ENCODE results near the gene BRPF1.

- TF ChIP-seq SIN3A (IDR thresholded peaks at IDR 0.05; ENCODE audit: borderline replicate concordance, insufficient read depth, low read length) (no peak), POLR2AphosphoS5 (IDR thresholded peaks at IDR 0.05; ENCODE audit: low read depth, low read length) (no peak), REST (IDR thresholded peaks at IDR 0.05; ENCODE audit: insufficient read depth in 1 of 2, low read depth in 2 of 2, low read length in 2 of 2) (no peak)
Measured at GRCh38 chr3:9715136-9715535, 16.4 kb upstream of the BRPF1 start.

All from PFSK-1 (cell line).